GM21737 (cell line): ENCODE data around the gene EMC9.

Experiments
- ATAC-seq: cut with Tn5 transposase; IDR thresholded peaks from one replicate; pipeline ENCODE4 v1.9.1; 2021; ENCODE audit warnings: mild to moderate bottlenecking, moderate library complexity; ENCODE audit not compliant: unreplicated experiment

EMC9 gene

DNA sequence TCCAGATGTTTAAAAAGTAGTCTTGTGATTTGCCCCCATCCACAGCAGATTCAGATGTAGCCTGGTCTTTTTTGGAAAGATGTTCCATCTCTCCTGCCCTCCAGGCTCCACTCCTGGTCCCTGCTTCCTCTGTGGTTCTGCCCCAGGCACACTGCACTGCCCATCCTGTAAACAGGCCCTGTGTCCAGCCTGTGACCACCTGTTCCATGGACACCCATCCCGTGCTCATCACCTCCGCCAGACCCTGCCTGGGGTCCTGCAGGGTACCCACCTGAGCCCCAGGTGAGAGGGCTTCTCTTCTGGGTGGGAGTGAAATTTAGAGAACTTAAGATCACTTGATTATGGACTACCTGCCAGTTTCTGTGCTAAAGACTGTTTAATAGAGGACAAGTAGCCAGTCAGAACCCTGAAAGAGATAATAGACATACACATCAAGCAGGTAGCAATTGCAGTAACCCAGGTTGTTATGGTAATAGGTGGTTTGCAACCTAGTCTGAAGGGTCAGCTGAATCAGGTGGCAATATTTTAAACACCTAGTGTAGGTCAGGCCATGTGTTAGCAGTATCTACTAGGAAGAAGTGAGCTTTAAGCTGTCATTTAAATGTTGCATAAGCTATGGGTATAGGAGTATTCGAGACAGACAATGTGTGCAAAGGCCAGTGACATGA, 8.0 kb upstream of the EMC9 start:
- ATAC-seq, result no peak

DNA sequence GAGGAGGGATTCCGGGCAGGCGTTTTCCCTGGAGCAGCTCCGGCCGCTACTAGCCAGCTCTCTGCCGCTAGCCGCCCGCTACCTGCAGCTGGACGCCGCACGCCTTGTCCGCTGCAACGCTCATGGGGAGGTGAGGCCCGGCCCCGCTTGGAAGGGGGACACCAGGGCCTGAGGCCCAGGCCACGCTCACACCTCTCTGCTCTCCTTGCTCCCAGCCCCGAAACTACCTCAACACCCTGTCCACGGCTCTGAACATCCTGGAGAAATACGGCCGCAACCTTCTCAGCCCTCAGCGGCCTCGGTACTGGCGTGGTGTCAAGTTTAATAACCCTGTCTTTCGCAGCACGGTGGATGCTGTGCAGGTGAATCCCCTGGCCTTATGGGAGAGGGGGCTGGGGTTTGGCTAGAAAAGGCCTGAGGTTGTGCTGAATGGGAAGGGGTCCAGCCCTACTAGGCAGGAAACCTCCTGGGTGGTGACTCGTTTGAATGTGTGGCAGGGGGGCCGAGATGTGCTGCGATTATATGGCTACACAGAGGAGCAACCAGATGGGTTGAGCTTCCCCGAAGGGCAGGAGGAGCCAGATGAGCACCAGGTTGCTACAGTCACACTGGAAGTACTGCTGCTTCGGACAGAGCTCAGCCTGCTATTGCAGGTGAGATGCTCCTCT, 6.5 kb upstream of the EMC9 start:
- ATAC-seq, result no peak

DNA sequence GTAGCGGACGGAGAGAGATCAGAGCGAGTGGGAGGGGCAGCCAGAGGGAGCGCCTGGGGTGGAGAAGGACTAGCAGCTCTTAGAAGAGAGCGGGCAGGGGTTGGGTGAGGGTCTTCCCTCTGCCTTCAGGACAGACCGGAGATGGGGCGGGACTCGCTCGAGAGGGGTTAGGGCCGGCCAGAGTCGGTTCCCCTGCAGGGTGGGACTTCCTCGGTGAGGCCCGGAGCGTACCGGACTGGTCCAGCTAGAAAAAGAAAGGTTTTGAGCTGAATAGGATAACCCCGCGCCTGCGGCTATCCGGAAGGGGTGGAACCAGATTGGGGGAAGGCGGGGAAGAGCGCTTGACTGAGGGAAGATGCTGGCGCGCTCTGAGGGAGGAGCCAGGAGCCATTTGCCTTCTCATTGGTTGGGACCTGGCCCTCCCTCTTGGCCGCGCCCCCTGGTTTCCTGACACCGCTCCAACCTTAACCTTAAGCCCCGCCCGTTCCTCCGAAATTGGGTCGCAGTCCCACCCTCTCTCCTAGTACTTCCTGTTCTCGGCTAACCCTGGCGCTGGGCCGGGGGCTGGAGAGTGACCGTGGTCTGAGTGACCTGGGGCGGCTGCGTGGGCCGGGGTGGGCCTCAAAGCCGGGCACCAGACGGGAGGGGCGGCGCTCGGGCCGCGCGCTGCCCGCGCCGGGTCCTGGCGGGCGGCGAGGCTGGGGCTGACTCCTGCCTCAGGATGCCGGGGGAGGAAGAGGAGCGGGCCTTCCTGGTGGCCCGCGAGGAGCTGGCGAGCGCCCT, 5.8 kb upstream of the EMC9 start, which contains the start of gene RNF31:
Gene RNF31 (plus strand): TSS at position 521 of the 783 bp plus-strand sequence. CDS start 201 bp downstream, at position 722.
- ATAC-seq, result peak; percentile 76

DNA sequence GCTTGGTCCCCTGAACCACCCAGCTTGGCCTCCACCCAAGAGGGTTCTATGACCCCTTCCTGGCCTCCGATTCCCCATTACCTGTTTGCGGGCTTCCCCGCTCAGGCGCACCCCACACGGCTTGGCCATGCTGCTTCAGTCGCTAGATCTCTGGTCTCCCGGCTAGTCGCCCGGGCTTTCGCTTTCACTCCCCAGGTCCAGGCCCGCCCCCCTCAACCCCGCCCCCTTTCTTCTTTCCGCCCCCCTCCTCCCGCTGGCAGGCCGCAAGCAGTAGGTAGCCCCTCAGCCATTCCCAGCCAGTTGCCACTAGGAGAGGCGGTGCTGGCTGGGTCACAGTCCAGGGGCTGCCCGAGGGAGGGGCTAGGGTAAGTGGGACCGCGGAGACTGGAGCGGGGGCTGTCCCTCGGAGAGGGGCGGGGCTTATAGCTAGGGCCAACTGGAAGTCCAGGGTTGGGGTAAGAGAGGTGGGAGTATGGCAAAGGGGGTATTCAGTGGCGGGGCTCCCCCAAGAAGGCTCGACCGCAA, 5.1 kb upstream of the EMC9 start, which contains the start of gene PSME2:
Gene PSME2 (minus strand): TSS at position 158 of the 525 bp plus-strand sequence. CDS start 29 bp downstream, at position 129.
- peak; percentile 63 for ATAC-seq

DNA sequence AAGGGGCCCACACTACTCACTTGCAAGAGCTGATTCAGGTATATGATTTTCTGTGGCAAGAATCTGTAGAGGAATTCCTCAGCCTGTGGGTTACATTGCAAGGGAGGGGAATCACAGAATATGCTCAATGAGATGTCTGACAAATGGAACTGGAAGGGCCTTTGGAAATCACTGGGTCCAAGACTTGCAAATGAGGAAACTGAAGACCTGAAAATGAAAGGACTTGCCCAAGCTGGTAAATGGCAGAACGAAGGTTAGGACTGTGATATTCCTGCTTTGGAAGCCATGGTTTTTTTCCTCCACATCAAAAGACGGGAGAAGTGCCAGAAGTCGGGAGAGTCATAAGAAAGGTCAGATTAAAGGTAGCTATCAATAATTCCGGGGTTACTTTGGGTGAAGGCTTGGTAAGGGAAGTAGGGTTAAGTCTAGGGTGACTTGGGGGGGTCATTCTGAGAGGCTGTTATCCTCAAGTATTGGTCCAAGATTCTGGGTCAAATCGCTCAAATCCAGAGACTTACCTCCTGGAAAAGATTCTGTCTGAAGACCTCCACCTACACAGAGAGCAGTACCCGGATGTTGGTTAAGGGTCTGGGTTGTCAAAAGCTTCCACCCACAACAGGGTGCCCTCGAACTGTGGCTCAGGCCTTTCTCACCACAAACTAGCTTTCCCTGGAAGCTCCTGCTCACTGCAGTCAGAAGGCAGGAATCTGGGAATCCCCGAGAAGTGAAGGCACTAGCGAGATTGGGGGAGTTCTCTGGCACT, 4.5 kb upstream of the EMC9 start:
- no peak for ATAC-seq

DNA sequence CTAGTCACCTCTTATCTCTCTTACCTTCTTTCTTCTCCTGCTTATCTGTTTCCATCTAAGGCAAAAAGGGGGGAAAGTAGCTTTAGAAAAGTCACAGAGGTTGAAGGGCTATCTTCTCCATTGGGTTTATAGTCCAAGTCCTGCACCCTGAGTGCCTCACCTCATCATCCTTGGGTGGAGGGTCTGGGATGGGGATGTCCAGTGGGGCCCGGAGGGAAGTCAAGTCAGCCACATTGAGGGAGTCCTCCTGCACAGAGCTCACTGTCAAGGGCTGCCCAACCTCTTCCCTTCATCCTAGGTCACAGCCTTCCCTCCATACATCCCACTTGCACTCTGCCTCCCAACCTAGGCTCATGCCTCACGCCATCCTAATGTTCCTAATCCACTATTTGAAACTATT, 3.8 kb upstream of the EMC9 start:
- ATAC-seq, result no peak

DNA sequence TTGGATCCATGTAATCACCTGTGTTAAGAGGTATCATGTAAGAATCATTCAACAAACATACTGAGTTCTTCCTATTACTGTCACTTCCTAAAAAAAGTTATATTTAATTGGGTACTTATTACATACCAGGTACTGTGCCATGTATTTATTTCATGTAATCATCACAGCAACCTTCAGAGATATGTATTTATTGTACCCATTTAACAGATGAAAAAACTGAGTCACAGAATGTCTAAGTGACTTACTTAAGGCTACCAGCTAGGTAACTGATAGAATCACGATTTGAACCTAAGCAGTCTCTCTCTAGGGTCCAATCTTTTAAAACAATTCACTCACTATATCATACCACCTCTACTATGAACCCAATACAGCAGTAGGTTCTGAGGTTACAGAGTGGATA, 3.1 kb upstream of the EMC9 start:
- ATAC-seq, result no peak

DNA sequence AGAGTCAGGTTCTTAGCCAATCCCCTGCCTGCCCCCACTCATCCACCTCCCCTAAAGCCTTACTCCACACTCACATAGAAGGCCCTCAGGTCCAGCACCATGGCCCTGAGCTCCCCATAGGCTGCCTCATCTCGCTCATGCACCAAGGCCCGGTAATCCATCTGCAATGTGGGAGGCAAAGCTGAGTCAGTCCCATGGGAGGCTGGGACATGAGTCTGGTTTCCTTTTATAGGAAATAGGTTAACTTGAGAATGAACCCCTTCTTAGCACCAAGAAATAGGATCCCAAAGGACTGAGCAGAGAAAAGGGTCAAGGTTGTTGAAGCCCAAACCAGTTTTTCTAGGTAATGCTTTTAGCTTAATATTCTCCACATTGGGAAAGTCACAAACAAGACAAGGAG, 2.1 kb upstream of the EMC9 start:
- ATAC-seq, result no peak

DNA sequence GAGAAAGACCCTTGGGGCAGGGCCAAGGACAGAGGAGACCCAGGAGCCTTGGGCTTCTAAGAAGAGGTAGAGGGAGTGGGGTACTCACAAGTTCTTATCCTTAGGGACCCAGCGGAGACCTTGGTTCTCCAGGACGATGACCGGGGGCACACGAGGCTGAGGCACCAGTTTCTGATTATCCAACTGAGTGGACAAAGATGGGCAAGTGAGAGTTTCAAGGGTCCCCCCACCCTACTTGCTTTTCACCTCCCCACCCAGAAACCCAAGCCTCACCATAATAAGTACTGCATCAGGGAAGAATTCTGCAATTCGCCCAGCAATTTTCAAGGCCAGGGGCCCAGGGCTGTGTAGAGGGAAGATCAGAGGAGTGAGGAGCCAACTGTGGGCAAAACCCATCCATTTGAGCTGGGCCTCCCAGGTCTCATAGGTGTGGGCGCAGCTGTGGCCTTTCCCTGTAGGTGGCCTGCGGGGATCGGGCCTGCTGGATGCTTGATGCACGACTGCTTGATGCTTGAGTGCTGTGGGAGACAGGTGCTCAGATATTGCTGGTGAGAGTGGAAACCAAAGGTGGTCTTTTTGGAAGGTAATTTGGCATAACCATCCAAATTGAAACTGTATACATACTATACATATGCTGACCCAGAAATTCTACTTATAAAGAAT, 2.0 kb downstream of the EMC9 start:
- no peak for ATAC-seq

DNA sequence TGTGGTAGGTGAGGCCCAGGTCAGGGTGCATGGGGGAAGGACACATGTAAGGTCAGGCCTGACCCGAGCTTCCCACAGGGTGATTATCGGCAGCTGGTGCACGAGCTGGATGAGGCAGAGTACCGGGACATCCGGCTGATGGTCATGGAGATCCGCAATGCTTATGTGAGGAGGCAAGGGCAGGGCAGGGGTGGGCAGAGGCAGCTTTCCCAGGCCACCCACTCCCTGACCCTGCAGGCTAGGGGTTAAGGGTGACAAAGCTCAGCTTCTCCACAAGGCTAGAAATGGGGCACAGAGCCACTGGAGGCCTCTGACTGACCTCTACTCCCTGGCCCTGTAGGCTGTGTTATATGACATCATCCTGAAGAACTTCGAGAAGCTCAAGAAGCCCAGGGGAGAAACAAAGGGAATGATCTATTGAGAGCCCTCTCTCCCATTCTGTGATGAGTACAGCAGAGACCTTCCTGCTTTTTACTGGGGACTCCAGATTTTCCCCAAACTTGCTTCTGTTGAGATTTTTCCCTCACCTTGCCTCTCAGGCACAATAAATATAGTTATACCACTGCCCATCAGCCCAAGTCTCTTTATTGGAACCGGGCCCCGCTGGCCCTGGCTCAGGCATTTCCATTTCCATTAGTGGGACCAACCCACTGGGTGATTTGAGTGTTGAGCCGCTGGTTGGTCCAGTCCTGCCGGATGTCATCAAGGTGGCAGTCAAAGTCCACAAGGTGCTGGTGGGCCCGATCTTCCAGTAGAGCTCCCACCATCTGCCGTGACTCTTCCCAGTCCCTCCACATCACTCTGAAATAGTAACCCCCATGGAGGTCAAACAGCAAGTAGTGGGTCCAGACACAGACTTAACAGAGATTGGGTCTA, 2.8 kb downstream of the EMC9 start:
- no peak for ATAC-seq

DNA sequence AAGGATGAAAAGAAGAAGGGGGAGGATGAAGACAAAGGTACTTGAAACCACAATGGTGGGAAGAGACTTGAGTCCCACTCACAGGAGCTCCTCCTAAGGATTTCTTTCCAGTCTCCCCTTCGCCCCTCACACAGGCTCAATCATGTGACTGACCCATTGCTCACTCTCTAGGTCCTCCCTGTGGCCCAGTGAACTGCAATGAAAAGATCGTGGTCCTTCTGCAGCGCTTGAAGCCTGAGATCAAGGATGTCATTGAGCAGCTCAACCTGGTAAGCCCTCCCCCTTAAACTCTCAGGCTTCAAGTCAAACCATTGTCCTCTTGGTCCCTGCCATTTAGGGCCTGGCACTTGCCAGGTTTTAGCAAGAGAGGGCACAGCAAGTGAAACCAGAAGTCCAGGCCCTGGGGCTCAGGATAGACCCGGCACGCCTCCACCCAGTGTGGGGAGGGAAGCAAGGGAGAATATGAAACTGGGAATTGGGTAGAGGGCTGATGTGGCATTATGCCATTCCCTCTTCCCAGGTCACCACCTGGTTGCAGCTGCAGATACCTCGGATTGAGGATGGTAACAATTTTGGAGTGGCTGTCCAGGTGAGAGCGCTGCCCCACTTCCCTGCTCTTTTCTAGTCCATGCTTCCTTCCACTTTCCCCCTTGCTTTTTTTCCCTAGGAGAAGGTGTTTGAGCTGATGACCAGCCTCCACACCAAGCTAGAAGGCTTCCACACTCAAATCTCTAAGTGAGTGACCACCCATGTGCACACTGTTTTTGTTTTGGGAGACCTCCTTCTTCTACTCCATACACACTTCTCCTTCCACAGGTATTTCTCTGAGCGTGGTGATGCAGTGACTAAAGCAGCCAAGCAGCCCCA, 3.6 kb downstream of the EMC9 start:
- ATAC-seq, result no peak

DNA sequence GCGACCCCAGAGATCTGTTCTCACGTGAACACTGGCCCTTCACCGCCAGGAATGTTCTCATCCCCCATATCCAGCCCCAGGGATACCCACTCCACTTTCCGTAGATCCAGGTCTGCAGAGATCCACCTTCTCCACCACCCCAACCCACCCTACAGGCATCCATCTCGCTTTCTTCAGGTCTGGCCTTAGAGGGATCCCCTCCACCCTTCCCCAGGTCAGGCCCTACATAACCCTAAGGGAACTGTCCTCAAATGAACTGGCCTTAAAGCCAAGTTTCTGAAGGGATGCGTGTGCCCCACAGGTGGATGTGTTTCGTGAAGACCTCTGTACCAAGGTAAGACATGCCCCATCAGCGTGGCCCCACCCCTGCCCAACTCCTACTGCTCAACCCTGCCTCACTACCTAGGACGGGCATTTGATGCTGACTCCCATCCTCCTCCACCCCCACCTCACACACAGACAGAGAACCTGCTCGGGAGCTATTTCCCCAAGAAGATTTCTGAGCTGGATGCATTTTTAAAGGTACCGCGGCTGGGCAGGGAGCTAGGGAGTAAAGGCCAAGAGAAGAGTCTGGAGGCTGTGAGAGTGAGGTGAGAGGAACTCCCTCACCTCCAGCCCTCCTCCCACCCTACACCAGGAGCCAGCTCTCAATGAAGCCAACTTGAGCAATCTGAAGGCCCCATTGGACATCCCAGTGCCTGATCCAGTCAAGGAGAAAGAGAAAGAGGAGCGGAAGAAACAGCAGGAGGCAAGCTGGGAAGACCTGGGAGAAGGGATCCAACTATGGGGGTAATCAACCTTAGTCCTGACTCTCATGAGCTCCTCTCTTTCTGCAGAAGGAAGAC, 4.5 kb downstream of the EMC9 start:
- no peak for ATAC-seq

DNA sequence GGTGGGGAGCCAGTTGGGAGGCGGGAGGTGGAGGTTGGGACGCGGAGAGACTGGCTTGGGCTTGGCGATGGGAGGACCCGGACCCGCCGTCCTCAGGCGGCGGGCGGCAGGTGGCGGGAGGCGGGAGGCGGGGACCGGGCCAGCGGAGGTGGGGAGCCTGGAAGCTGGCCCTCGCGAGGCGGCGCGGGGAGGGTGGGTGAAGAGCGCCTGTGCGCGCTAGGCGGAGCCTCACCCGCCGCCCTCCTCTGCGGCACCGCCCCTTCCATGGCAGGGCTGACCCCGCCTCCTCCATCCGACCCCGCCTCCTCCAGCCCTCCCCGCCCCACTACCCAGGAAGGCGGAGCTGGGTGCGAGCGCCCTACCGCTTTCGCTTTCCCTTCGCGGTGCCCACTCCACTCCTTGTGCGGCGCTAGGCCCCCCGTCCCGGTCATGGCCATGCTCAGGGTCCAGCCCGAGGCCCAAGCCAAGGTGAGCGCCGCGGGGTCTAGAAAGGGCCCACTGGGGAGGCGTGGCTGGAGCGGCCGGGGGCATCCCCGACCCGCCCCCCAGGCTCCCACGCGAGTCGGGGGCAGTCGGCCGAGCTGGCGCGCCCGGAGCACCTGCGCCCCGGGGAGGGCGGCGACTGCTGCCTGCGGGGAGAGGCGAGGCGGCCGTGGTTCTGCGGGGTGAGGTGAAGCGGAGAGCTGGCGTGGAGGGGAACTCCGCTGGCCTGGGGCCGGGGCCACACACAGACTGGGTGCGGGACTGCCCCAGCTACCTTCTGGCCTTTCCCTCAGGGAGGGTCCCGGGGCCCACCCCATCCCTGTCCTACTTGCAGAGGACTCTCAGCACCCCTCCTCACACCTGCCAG, 5.3 kb downstream of the EMC9 start, which contains the start of gene PSME1:
Gene PSME1 (plus strand): TSS at position 361 of the 850 bp plus-strand sequence. CDS start 69 bp downstream, at position 430.
- peak; percentile 78 for ATAC-seq

DNA sequence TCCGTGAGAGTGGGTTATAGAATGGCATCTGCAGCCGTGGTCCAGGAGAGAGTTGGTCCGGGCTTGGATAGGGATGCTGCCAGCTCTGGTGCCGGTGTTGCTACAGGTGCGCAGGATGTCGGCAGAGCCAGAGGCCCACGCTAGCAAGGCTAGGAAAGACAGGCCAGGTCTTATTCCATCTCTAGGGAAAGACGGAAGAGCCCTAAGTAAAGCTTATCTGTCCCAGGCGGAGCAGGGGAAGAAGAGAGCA, 5.9 kb downstream of the EMC9 start:
- no peak for ATAC-seq

DNA sequence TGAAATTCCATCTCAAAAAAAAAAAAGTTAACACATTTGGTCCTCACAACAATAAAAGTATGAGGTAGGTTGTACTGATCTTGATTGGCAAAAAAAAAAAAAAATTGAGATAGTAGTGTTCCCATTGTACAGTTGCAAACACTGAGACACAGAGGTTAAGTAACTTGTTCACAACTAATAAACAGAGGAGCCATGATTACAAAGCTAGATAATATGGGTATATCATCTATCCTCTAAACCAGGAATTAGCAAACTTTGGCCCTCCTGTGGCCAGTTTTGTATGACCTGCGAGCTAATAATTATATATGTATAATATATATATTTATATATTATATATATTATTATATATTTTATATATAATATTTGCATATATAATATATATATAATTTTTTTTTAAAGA, 7.7 kb downstream of the EMC9 start:
- ATAC-seq, result no peak

DNA sequence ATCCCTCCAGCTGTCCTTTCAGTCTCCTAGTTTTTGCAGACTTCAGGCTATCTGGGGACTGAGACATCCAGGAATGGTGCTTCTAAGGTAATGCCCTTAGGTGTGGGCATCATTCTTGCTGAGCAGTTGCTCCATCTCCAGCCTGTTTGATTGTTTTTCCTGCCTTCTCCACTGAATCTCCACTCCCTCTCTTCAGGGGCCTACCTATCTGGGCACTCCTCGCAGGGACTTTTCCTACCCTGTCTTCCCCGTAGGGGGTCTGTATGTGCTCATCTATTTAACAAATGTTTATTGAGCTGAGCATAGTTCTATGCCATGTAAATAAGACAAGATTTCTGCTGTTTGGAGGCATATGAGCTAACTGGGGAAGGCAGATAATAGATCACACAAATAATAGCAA, 8.4 kb downstream of the EMC9 start:
- ATAC-seq, result no peak
